Measurements from ENCODE around the gene HSD17B4.
"Not testable (repeated sequence)": the region's sequence is repeated elsewhere in the genome, so short reads cannot be mapped to it uniquely, and the experiment has no call there.

The HSD17B4 gene

GRCh38 chr5:119432674-119433237 lies 19.5 kb upstream of the HSD17B4 start:
- DNase-seq (ENCODE audit: low read depth in 2 of 2): not testable (repeated sequence)

GRCh38 chr5:119435436-119436132 lies 16.7 kb upstream of the HSD17B4 start:
- DNase-seq (ENCODE audit: low read depth in 2 of 2): no peak

GRCh38 chr5:119437785-119438586 lies 14.3 kb upstream of the HSD17B4 start:
- not testable (repeated sequence) for DNase-seq (ENCODE audit: low read depth in 2 of 2)

GRCh38 chr5:119438587-119438917 lies 13.7 kb upstream of the HSD17B4 start:
- DNase-seq (ENCODE audit: low read depth in 2 of 2): not testable (repeated sequence)

- DNase-seq (ENCODE audit: low read depth in 2 of 2): no peak
These were observed 13.1 kb upstream of the HSD17B4 start for GRCh38 chr5:119439140-119439631.

GRCh38 chr5:119439632-119440031 lies 12.7 kb upstream of the HSD17B4 start:
- not testable (repeated sequence) for DNase-seq (ENCODE audit: low read depth in 2 of 2)

- not testable (repeated sequence) for DNase-seq (ENCODE audit: low read depth in 2 of 2)
These were observed 7.7 kb upstream of the HSD17B4 start for GRCh38 chr5:119444643-119445042.

- no peak for DNase-seq (ENCODE audit: low read depth in 2 of 2)
These were observed 6.8 kb upstream of the HSD17B4 start for GRCh38 chr5:119445544-119445943.

- no peak for DNase-seq (ENCODE audit: low read depth in 2 of 2)
These were observed 2.4 kb upstream of the HSD17B4 start for GRCh38 chr5:119449882-119450281.

- DNase-seq (ENCODE audit: low read depth in 2 of 2): not testable (repeated sequence)
These were observed 1.7 kb upstream of the HSD17B4 start for GRCh38 chr5:119450627-119451026.

- DNase-seq (ENCODE audit: low read depth in 2 of 2): no peak
These were observed 736 bp upstream of the HSD17B4 start for GRCh38 chr5:119451561-119451960.

- DNase-seq (ENCODE audit: low read depth in 2 of 2): no peak
These were observed 281 bp upstream of the HSD17B4 start for GRCh38 chr5:119452060-119452372.

GRCh38 chr5:119453040-119453373 lies 710 bp downstream of the HSD17B4 start:
- no peak for DNase-seq (ENCODE audit: low read depth in 2 of 2)

- no peak for DNase-seq (ENCODE audit: low read depth in 2 of 2)
These were observed 1.9 kb downstream of the HSD17B4 start for GRCh38 chr5:119454171-119454570.

- no peak for DNase-seq (ENCODE audit: low read depth in 2 of 2)
These were observed 6.8 kb downstream of the HSD17B4 start for GRCh38 chr5:119458911-119459632.

GRCh38 chr5:119465640-119466039 lies 13.3 kb downstream of the HSD17B4 start:
- DNase-seq (ENCODE audit: low read depth in 2 of 2): no peak

GRCh38 chr5:119468286-119468685 lies 16.0 kb downstream of the HSD17B4 start:
- no peak for DNase-seq (ENCODE audit: low read depth in 2 of 2)

GRCh38 chr5:119470105-119470763 lies 17.9 kb downstream of the HSD17B4 start:
- DNase-seq (ENCODE audit: low read depth in 2 of 2): no peak

- DNase-seq (ENCODE audit: low read depth in 2 of 2): peak in 1 of 2 experiments; percentile 17
These were observed 18.7 kb downstream of the HSD17B4 start for GRCh38 chr5:119470851-119471451.

GRCh38 chr5:119473241-119473640 lies 20.9 kb downstream of the HSD17B4 start:
- DNase-seq (ENCODE audit: low read depth in 2 of 2): no peak

- no peak for DNase-seq (ENCODE audit: low read depth in 2 of 2)
These were observed 24.0 kb downstream of the HSD17B4 start for GRCh38 chr5:119476341-119476740.
